Ovary (tissue), 3 donors: Measurements from ENCODE around the gene DACT2.
"Not testable (repeated sequence)": the region's sequence is repeated elsewhere in the genome, so short reads cannot be mapped to it uniquely, and the experiment has no call there.

Experiments
- CTCF ChIP-seq, 3 donors: fragments of 450-650 bp in 2 of 3; fragments of 200-600 bp in 1 of 3; IDR thresholded peaks; one replicate each; pipeline versions ENCODE4 v1.5.1 to v1.8.0; 2016 to 2022; ENCODE audit warnings: antibody characterized with exemption in 3 of 3, mild to moderate bottlenecking in 1 of 3
- EP300 ChIP-seq: sonication (generic); formaldehyde crosslinking; IDR thresholded peaks from one replicate; pipeline ENCODE4 v1.6.1; 2017; ENCODE audit warnings: antibody characterized with exemption
- POLR2A ChIP-seq: fragments of 450-650 bp; IDR thresholded peaks from one replicate; pipeline ENCODE4 v1.6.1; 2017; ENCODE audit warnings: antibody characterized with exemption, mild to moderate bottlenecking, moderate library complexity
- donor health status: DM: no; HTN: no; CAD: no.

DNA sequence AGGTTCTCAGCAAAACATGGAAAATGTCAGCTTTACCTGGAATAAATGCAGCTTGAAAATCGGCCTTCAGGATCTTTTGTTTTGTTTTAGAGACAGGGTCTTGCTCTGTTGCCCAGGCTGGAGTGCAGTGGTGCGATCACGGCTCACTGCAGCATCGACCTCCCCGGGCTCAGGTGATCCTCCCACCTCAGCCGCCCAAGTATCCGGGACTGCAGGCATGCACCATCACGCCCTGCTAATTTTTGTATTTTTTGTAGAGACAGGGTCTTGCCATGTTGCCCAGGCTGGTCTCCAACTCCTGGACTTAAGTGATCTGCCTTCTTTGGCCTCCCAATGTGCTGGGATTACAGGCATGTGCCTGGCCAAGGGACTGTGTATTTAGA is 7.5 kb downstream of the DACT2 start:
- TF ChIP-seq CTCF (IDR thresholded peaks at IDR 0.05); POLR2A; EP300: not testable (repeated sequence)
